Thoracic aorta (tissue), 2 donors: ENCODE results near the gene KATNBL1. TPM values are rescaled to one million over a fixed set of nuclear protein-coding genes. Genes with fewer than 3 reads are reported as not detected.
"Not testable (repeated sequence)": the region's sequence is repeated elsewhere in the genome, so short reads cannot be mapped to it uniquely, and the experiment has no call there.

Experiments
- ATAC-seq: fragments of 150-250 bp; one replicate; pipeline ENCODE4 v1.8.0; 2017; ENCODE audit warnings: low read depth; ENCODE audit not compliant: insufficient number of reproducible peaks, low FRiP score
- DNase-seq: peaks from one replicate; pipeline ENCODE4 v3.0.0-alpha.2; 2020; ENCODE audit warnings: low spot score
- H3K27ac ChIP-seq, 2 donors: fragments of 200-600 bp; sonication (generic); 1 replicate in 1 of 2; 2 replicates in 1 of 2; pipeline ENCODE4 v1.5.1; 2016; ENCODE audit warnings: mild to moderate bottlenecking in 2 of 2, moderate library complexity in 2 of 2
- H3K27me3 ChIP-seq: fragments of 200-600 bp; sonication (generic); replicated peaks from 2 replicates; pipeline ENCODE4 v1.6.0; 2016; ENCODE audit warnings: mild to moderate bottlenecking; ENCODE audit not compliant: insufficient read depth
- H3K36me3 ChIP-seq: fragments of 200-600 bp; sonication (generic); one replicate; pipeline ENCODE4 v1.5.1; 2016
- H3K4me1 ChIP-seq, 2 donors: fragments of 200-600 bp; sonication (generic); 1 replicate in 1 of 2; 2 replicates in 1 of 2; pipeline versions ENCODE4 v1.5.1 to v1.6.0; 2016; ENCODE audit warnings: low read depth in 2 of 2, mild to moderate bottlenecking in 1 of 2; ENCODE audit not compliant: control insufficient read depth in 1 of 2
- H3K4me3 ChIP-seq: fragments of 200-600 bp; sonication (generic); 2 replicates; pipeline ENCODE4 v1.5.1; 2016; ENCODE audit warnings: mild to moderate bottlenecking
- H3K9me3 ChIP-seq: fragments of 200-600 bp; sonication (generic); 2 replicates; pipeline ENCODE4 v1.5.1; 2016
- total RNA-seq, 2 donors: library from RNA; depleted of rRNA; stranded (reverse); fragments of >200 nt; gene quantifications; one replicate each; pipeline versions ENCODE4 v1.1.0 to v1.2.3, GENCODE V29; 2016
- TF ChIP-seq, protein P1 (sequence below): fragments of 200-600 bp; sonication (generic); IDR thresholded peaks from one replicate; pipeline ENCODE4 v1.5.1; 2019; ENCODE audit warnings: antibody characterized with exemption

Gene KATNBL1
- total RNA-seq, 2 donors from 2014 or later = 61.9 to 93.8 TPM

DNA sequence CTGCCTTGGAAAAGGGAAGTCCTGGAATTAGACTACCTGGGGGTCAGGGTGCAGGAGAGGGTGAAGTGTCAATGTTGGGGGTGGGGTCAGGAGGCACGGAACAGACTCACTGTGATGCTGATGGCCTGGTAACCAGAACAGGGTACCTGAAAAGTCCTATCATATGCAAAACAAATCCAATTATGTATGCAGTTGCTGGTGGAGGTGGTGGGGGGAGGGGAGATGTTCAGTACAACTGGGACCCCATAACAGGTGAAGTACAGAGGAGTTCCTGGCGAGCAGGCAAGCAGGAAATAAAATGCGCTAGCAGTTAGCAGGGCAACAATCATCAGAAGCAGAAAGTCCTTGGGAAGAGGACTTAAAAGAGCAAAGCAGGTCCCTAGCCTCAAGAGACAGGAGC is 4.2 kb upstream of the KATNBL1 start:
- Histone ChIP-seq H3K4me1 (peaks cover 0 to 2% of the 10 kb centered on the region in 2 donors), H3K4me3 (no peak overlapping the region), H3K36me3 (no peaks in the 10 kb centered on the region), H3K9me3 (no peaks in the 10 kb centered on the region), H3K27me3 (no peaks in the 10 kb centered on the region), H3K27ac (no peak overlapping the region)
- TF ChIP-seq, protein P1, sequence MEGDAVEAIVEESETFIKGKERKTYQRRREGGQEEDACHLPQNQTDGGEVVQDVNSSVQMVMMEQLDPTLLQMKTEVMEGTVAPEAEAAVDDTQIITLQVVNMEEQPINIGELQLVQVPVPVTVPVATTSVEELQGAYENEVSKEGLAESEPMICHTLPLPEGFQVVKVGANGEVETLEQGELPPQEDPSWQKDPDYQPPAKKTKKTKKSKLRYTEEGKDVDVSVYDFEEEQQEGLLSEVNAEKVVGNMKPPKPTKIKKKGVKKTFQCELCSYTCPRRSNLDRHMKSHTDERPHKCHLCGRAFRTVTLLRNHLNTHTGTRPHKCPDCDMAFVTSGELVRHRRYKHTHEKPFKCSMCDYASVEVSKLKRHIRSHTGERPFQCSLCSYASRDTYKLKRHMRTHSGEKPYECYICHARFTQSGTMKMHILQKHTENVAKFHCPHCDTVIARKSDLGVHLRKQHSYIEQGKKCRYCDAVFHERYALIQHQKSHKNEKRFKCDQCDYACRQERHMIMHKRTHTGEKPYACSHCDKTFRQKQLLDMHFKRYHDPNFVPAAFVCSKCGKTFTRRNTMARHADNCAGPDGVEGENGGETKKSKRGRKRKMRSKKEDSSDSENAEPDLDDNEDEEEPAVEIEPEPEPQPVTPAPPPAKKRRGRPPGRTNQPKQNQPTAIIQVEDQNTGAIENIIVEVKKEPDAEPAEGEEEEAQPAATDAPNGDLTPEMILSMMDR = no peak
- ATAC-seq (no peak), DNase-seq (no peak)

- Histone ChIP-seq H3K4me1 (peaks cover 2 to 6% of the 10 kb centered on the region in 2 donors), H3K27me3 (no peaks in the 10 kb centered on the region), H3K9me3 (no peaks in the 10 kb centered on the region), H3K4me3 (no peak overlapping the region), H3K27ac (no peak overlapping the region), H3K36me3 (no peaks in the 10 kb centered on the region)
- DNase-seq (no peak), ATAC-seq (no peak)
- TF ChIP-seq, protein P1 = no peak
These were observed 3.8 kb upstream of the KATNBL1 start for GRCh38 chr15:34213690-34214089.

DNA sequence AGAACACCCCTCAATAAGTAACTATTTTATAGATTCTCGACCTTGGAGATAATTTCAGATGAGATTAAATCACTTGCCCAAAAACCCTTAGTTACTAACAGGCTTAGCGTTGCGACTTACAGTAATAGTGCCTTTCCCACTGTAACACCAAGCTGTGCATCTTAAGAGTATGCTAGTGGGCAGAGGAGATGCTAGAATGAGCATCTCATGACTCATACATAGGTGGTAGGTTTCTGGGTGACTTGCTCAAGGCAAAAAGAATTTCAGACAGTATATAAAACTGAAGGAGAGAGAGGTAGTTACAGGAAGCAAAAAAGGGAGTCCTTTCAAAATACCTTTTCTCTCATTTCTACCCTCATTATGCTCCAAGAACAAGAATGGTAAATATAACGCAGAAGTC is 3.9 kb downstream of the KATNBL1 start:
- DNase-seq = no peak
- H3K27me3 ChIP-seq = no peaks in the 10 kb centered on the region
- H3K4me3 ChIP-seq = no peak overlapping the region
- H3K36me3 ChIP-seq = no peaks in the 10 kb centered on the region
- no peak for ATAC-seq
- H3K4me1 ChIP-seq = peaks cover 13 to 14% of the 10 kb centered on the region in 2 donors
- TF ChIP-seq, protein P1 = no peak
- no peak overlapping the region for H3K27ac ChIP-seq
- H3K9me3 ChIP-seq = no peaks in the 10 kb centered on the region

DNA sequence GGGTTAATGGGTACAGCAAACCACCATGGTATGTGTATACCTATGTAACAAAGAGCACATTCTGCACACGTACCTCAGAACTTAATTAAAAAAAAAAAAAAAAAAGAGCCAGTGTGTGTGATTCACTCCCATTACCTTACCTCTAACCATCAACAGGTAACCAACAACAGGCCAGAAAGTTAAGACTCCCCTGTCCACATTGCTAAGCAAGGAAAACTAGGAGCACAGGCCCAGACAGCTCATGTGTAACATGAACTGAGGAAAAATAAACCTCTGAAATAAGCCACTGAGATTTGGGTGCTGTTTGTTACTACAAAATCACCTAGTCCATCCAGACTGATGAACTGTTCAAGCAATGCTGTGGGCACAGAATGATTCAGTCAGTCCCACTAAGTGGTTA is 6.0 kb downstream of the KATNBL1 start:
- H3K36me3 ChIP-seq = peaks cover 5% of the 10 kb centered on the region
- ATAC-seq = no peak
- no peak overlapping the region for H3K27ac ChIP-seq
- H3K27me3 ChIP-seq = no peaks in the 10 kb centered on the region
- no peak for DNase-seq
- H3K9me3 ChIP-seq = no peaks in the 10 kb centered on the region
- H3K4me1 ChIP-seq = peaks cover 10 to 13% of the 10 kb centered on the region in 2 donors
- TF ChIP-seq, protein P1 = no peak
- no peak overlapping the region for H3K4me3 ChIP-seq

DNA sequence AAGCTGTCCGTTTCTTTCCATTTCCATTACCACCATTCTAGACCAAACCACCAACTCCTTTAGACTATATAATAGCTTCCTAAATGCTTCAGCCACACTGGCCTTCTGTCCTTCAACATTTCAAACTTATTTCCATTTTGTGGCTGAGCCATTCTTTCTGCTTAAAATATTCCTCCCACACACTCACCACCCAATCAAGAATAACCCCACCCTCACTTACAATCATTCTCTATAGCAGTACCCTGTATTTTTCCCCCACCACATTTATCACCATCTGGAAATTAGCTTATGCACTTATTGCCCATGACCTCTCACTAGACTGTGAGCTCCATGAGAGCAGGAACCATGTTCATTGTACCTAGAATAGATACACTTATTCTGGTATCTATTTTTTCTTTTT is 6.6 kb downstream of the KATNBL1 start:
- DNase-seq = no peak
- H3K4me3 ChIP-seq = no peak overlapping the region
- H3K36me3 ChIP-seq = peaks cover 5% of the 10 kb centered on the region
- peaks cover 4 to 8% of the 10 kb centered on the region in 2 donors for H3K4me1 ChIP-seq
- no peak overlapping the region for H3K27ac ChIP-seq
- TF ChIP-seq, protein P1 = no peak
- H3K27me3 ChIP-seq = no peaks in the 10 kb centered on the region
- no peak for ATAC-seq
- H3K9me3 ChIP-seq = no peaks in the 10 kb centered on the region

DNA sequence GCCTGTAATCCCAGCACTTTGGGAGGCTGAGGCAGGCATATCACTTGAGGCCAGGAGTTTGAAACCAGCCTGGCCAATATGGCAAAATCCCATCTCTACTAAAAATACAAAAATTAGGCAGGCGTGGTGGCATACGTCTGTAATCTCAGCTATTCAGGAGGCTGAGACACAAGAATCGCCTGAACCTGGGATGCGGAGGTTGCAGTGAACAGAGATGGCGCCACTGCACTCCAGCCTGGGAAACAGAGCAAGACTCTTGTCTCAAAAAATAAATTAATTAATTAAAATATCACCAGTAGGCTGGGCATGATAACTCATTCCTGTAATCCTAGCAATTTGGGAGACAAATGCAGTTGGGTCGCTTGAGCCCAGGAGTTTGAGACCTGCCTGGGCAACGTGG is 16.6 kb downstream of the KATNBL1 start:
- not testable (repeated sequence) for H3K27me3 ChIP-seq, H3K9me3 ChIP-seq, H3K27ac ChIP-seq, DNase-seq, H3K4me1 ChIP-seq, ATAC-seq, H3K36me3 ChIP-seq, H3K4me3 ChIP-seq
